RCC 7860 (cell line): Measurements from ENCODE around the gene ILRUN.
"Not testable (repeated sequence)": the region's sequence is repeated elsewhere in the genome, so short reads cannot be mapped to it uniquely, and the experiment has no call there.

Experiments used
- DNase-seq: peaks from one replicate; pipeline ENCODE4 v3.0.0-alpha.2; 2015; ENCODE audit warnings: low spot score
- FAIRE-seq: peaks from 2 replicates; lab custom pipeline; 2012; peaks lifted over from hg19 to GRCh38; lab: Jason Lieb, UNC

Gene ILRUN

GRCh38 chr6:34696739-34697543 lies at the start of gene ILRUN:
ILRUN (minus strand) TSS chr6:34696767; CDS start chr6:34696603, 164 bp downstream.
- peak; percentile 80 for DNase-seq
- FAIRE-seq = no peak

GRCh38 chr6:34745277-34746103 lies 48.9 kb upstream of the ILRUN start:
- FAIRE-seq (no peak), DNase-seq (peak; percentile 24)

GRCh38 chr6:34744294-34744647 lies 47.7 kb upstream of the ILRUN start:
- not testable (repeated sequence) for DNase-seq, FAIRE-seq

- no peak for FAIRE-seq
These were observed 47.2 kb upstream of the ILRUN start for GRCh38 chr6:34743625-34744293.

GRCh38 chr6:34742094-34742493 lies 45.5 kb upstream of the ILRUN start:
- no peak for FAIRE-seq

More at GRCh38 chr6:34743625-34744293, 47.2 kb upstream of the ILRUN start:
- DNase-seq = no peak

GRCh38 chr6:34736823-34737222 lies 40.3 kb upstream of the ILRUN start:
- FAIRE-seq (no peak), DNase-seq (no peak)

More at GRCh38 chr6:34742094-34742493, 45.5 kb upstream of the ILRUN start:
- DNase-seq = no peak

GRCh38 chr6:34731393-34732060 lies 35.0 kb upstream of the ILRUN start:
- no peak for DNase-seq
- FAIRE-seq = no peak

GRCh38 chr6:34729631-34730470 lies 33.3 kb upstream of the ILRUN start:
- DNase-seq (no peak), FAIRE-seq (no peak)

GRCh38 chr6:34726055-34726454 lies 29.5 kb upstream of the ILRUN start:
- FAIRE-seq (no peak), DNase-seq (no peak)

GRCh38 chr6:34723203-34723602 lies 26.6 kb upstream of the ILRUN start:
- FAIRE-seq (no peak), DNase-seq (peak; percentile 33)

- FAIRE-seq (no peak), DNase-seq (no peak)
These were observed 25.9 kb upstream of the ILRUN start for GRCh38 chr6:34722451-34722850.

GRCh38 chr6:34720160-34720559 lies 23.6 kb upstream of the ILRUN start:
- FAIRE-seq, DNase-seq: not testable (repeated sequence)

GRCh38 chr6:34719646-34720045 lies 23.1 kb upstream of the ILRUN start:
- not testable (repeated sequence) for FAIRE-seq, DNase-seq

- peak; percentile 75 for FAIRE-seq
- no peak for DNase-seq
These were observed 22.4 kb upstream of the ILRUN start for GRCh38 chr6:34718976-34719375.

- FAIRE-seq = no peak
- no peak for DNase-seq
These were observed 20.9 kb upstream of the ILRUN start for GRCh38 chr6:34717466-34717865.

GRCh38 chr6:34714663-34715062 lies 18.1 kb upstream of the ILRUN start:
- FAIRE-seq (no peak), DNase-seq (no peak)

GRCh38 chr6:34712881-34713280 lies 16.3 kb upstream of the ILRUN start:
- not testable (repeated sequence) for DNase-seq, FAIRE-seq

GRCh38 chr6:34709386-34709785 lies 12.8 kb upstream of the ILRUN start:
- DNase-seq (no peak), FAIRE-seq (no peak)

- FAIRE-seq (no peak), DNase-seq (no peak)
These were observed 8.7 kb upstream of the ILRUN start for GRCh38 chr6:34705241-34705640.

- DNase-seq (no peak), FAIRE-seq (no peak)
These were observed 4.6 kb upstream of the ILRUN start for GRCh38 chr6:34701199-34701598.
